Neural progenitor cell (in vitro differentiated cells): ENCODE measurements around the gene KRTAP12-4. TPM values are rescaled to one million over a fixed set of nuclear protein-coding genes. Genes with fewer than 3 reads are reported as not detected.

Source experiments
- DNase-seq: peaks from one replicate; pipeline ENCODE4 v3.0.0-alpha.2; 2016; ENCODE audit warnings: low spot score
- H2AFZ ChIP-seq: fragments of 200-600 bp; sonication (generic); replicated peaks from 2 replicates; pipeline ENCODE4 v1.6.1; 2016; ENCODE audit warnings: antibody characterized with exemption
- H3F3A ChIP-seq: fragments of 200-600 bp; sonication (generic); 2 replicates; pipeline ENCODE4 v1.6.1; 2016; ENCODE audit warnings: antibody characterized with exemption, low read depth
- H3K27ac ChIP-seq: fragments of 200-600 bp; sonication (generic); 2 replicates; pipeline ENCODE4 v1.5.1; 2016; ENCODE audit warnings: mild to moderate bottlenecking
- H3K27me3 ChIP-seq: fragments of 200-600 bp; sonication (generic); 2 replicates; pipeline ENCODE4 v1.6.1; 2016; ENCODE audit warnings: mild to moderate bottlenecking, moderate library complexity
- H3K36me3 ChIP-seq: fragments of 200-600 bp; sonication (generic); 2 replicates; pipeline ENCODE4 v1.5.1; 2016
- H3K4me1 ChIP-seq: fragments of 200-600 bp; sonication (generic); 2 replicates; pipeline ENCODE4 v1.6.1; 2016; ENCODE audit warnings: mixed run types
- H3K4me2 ChIP-seq: fragments of 200-600 bp; sonication (generic); 2 replicates; pipeline ENCODE4 v1.6.1; 2016
- H3K4me3 ChIP-seq: fragments of 200-600 bp; sonication (generic); 2 replicates; pipeline ENCODE4 v1.5.1; 2016
- H3K79me2 ChIP-seq: fragments of 200-600 bp; sonication (generic); 2 replicates; pipeline ENCODE4 v1.6.1; 2016; ENCODE audit warnings: low read depth
- H3K9ac ChIP-seq: fragments of 200-600 bp; sonication (generic); 2 replicates; pipeline ENCODE4 v1.6.1; 2016
- H3K9me3 ChIP-seq: fragments of 200-600 bp; sonication (generic); 2 replicates; pipeline ENCODE4 v1.5.1; 2016; ENCODE audit warnings: low read depth
- H4K20me1 ChIP-seq: fragments of 200-600 bp; sonication (generic); 2 replicates; pipeline ENCODE4 v1.6.1; 2016; ENCODE audit warnings: low read depth
- H3K27ac Mint-ChIP-seq: 3 replicates; pipeline ENCODE4 v1.8.0; 2021; ENCODE audit warnings: mixed read lengths
- H3K27me3 Mint-ChIP-seq: 2 replicates; pipeline ENCODE4 v1.8.0; 2022; ENCODE audit warnings: low read depth, mild to moderate bottlenecking, inconsistent platforms, moderate library complexity, mixed read lengths; ENCODE audit not compliant: insufficient read depth
- H3K36me3 Mint-ChIP-seq: 3 replicates; pipeline ENCODE4 v1.8.0; 2021; ENCODE audit warnings: mixed read lengths
- H3K4me1 Mint-ChIP-seq: 3 replicates; pipeline ENCODE4 v1.8.0; 2021; ENCODE audit warnings: mixed read lengths
- H3K4me3 Mint-ChIP-seq: 3 replicates; pipeline ENCODE4 v1.8.0; 2021; ENCODE audit warnings: mild to moderate bottlenecking, moderate library complexity, mixed read lengths
- H3K9me3 Mint-ChIP-seq: 3 replicates; pipeline ENCODE4 v1.8.0; 2020; ENCODE audit warnings: mixed read lengths
- CTCF ChIP-seq: fragments of 200-600 bp; sonication (generic); IDR thresholded peaks from 2 replicates; pipeline ENCODE4 v1.5.1; 2017; ENCODE audit warnings: antibody characterized with exemption, mild to moderate bottlenecking
- EZH2 ChIP-seq: fragments of 200-600 bp; sonication (generic); IDR thresholded peaks from 2 replicates; pipeline ENCODE4 v1.6.1; 2017; ENCODE audit warnings: antibody characterized with exemption, mild to moderate bottlenecking, moderate library complexity
- EZH2phosphoT487 ChIP-seq: fragments of 200-600 bp; sonication (generic); IDR thresholded peaks from 2 replicates; pipeline ENCODE4 v1.6.1; 2017; ENCODE audit warnings: antibody characterized with exemption
- total RNA-seq: library from RNA; depleted of rRNA; stranded (reverse); fragments of >200 nt; gene quantifications from 2 replicates; pipeline ENCODE4 v1.2.3, GENCODE V29; 2015; ENCODE audit warnings: low replicate concordance

KRTAP12-4 gene
- total RNA-seq, 1 donor from 2014 or later, result not detected

- no peaks in the 10 kb centered on the region for H3K79me2 ChIP-seq
- H3K9ac ChIP-seq, result no peak overlapping the region
- no peak overlapping the region for H3K4me3 ChIP-seq
- no peak for DNase-seq
- H3K4me1 Mint-ChIP-seq, result no peaks in the 10 kb centered on the region
- H3K9me3 ChIP-seq, result no peaks in the 10 kb centered on the region
- no peak overlapping the region for H3K27ac ChIP-seq
- H3K4me3 Mint-ChIP-seq, result no peak overlapping the region
- H3K9me3 Mint-ChIP-seq, result peaks cover 32% of the 10 kb centered on the region
- no peak overlapping the region for H2AFZ ChIP-seq
- H3K36me3 ChIP-seq, result no peaks in the 10 kb centered on the region
- TF ChIP-seq EZH2 (no peak), CTCF (no peak), EZH2phosphoT487 (no peak)
- H3K36me3 Mint-ChIP-seq, result no peaks in the 10 kb centered on the region
- H3K27me3 Mint-ChIP-seq, result peaks cover 2% of the 10 kb centered on the region
- H3K27me3 ChIP-seq, result no peaks in the 10 kb centered on the region
- no peaks in the 10 kb centered on the region for H3F3A ChIP-seq
- no peak overlapping the region for H3K27ac Mint-ChIP-seq
- peaks cover 5% of the 10 kb centered on the region for H3K4me1 ChIP-seq
- no peak overlapping the region for H3K4me2 ChIP-seq
- no peaks in the 10 kb centered on the region for H4K20me1 ChIP-seq
Observed at GRCh38 chr21:44616591-44616926, 37.9 kb downstream of the KRTAP12-4 start.

- no peak overlapping the region for H3K4me2 ChIP-seq
- H3F3A ChIP-seq, result no peaks in the 10 kb centered on the region
- DNase-seq, result no peak
Observed at GRCh38 chr21:44615911-44616590, 38.4 kb downstream of the KRTAP12-4 start.

GRCh38 chr21:44615466-44615865 is 39.0 kb downstream of the KRTAP12-4 start:
- Histone ChIP-seq H3K4me3 (no peak overlapping the region), H3K36me3 (no peaks in the 10 kb centered on the region), H3K27ac (no peak overlapping the region), H2AFZ (no peak overlapping the region), H3K27me3 (no peaks in the 10 kb centered on the region), H3K9ac (no peak overlapping the region), H3K4me1 (peaks cover 5% of the 10 kb centered on the region), H3F3A (no peaks in the 10 kb centered on the region), H4K20me1 (no peaks in the 10 kb centered on the region), H3K4me2 (no peak overlapping the region), H3K79me2 (no peaks in the 10 kb centered on the region), H3K9me3 (no peaks in the 10 kb centered on the region)
- Mint-ChIP-seq H3K27me3 (peaks cover 6% of the 10 kb centered on the region), H3K4me1 (no peaks in the 10 kb centered on the region), H3K9me3 (peaks cover 36% of the 10 kb centered on the region), H3K4me3 (no peak overlapping the region), H3K27ac (no peak overlapping the region), H3K36me3 (no peaks in the 10 kb centered on the region)
- TF ChIP-seq EZH2phosphoT487 (no peak), CTCF (no peak), EZH2 (no peak)
- no peak for DNase-seq

More at GRCh38 chr21:44615911-44616590, 38.4 kb downstream of the KRTAP12-4 start:
- H3K27ac Mint-ChIP-seq, result no peak overlapping the region
- Histone ChIP-seq H3K27ac (no peak overlapping the region), H3K9me3 (no peaks in the 10 kb centered on the region), H2AFZ (no peak overlapping the region), H3K4me1 (peaks cover 5% of the 10 kb centered on the region), H3K9ac (no peak overlapping the region), H3K36me3 (no peaks in the 10 kb centered on the region), H3K79me2 (no peaks in the 10 kb centered on the region), H3K4me3 (no peak overlapping the region), H3K27me3 (no peaks in the 10 kb centered on the region), H4K20me1 (no peaks in the 10 kb centered on the region)
- no peaks in the 10 kb centered on the region for H3K4me1 Mint-ChIP-seq
- TF ChIP-seq CTCF (no peak), EZH2 (no peak), EZH2phosphoT487 (no peak)
- H3K4me3 Mint-ChIP-seq, result no peak overlapping the region
- H3K36me3 Mint-ChIP-seq, result no peaks in the 10 kb centered on the region
- H3K27me3 Mint-ChIP-seq, result peaks cover 2% of the 10 kb centered on the region
- H3K9me3 Mint-ChIP-seq, result peaks cover 36% of the 10 kb centered on the region
